Lower leg skin (tissue), 3 donors: Measurements from ENCODE around the gene SMG6.

Experiments
- CTCF ChIP-seq, 3 donors: fragments of 450-650 bp; IDR thresholded peaks; one replicate each; pipeline ENCODE4 v1.5.1; 2016; ENCODE audit warnings: antibody characterized with exemption in 3 of 3, mild to moderate bottlenecking in 3 of 3, moderate library complexity in 2 of 3
- POLR2A ChIP-seq, 2 donors: fragments of 450-650 bp; IDR thresholded peaks; one replicate each; pipeline ENCODE4 v1.6.1; 2016 to 2017; ENCODE audit warnings: antibody characterized with exemption in 2 of 2, mild to moderate bottlenecking in 1 of 2, moderate library complexity in 1 of 2

- TF ChIP-seq CTCF (IDR thresholded peaks at IDR 0.05) (no peak), POLR2A (IDR thresholded peaks at IDR 0.05) (no peak)
Observed at GRCh38 chr17:2076087-2076984, 227.2 kb downstream of the SMG6 start.
